OCI-LY3 (cell line): ENCODE data around the gene SLC4A7.

Source experiments
- CTCF ChIP-seq: fragments of 200-600, 300-600 bp; sonication (generic); IDR thresholded peaks from 2 replicates; pipeline ENCODE4 v1.5.1; 2014; ENCODE audit warnings: antibody characterized with exemption, low read length, low read depth
- EZH2phosphoT487 ChIP-seq: fragments of 200-600 bp; shearing (Covaris generic); IDR thresholded peaks from 2 replicates; pipeline ENCODE4 v1.6.1; 2018; ENCODE audit warnings: antibody characterized with exemption, mixed run types, low read depth

- TF ChIP-seq CTCF: no peak
- TF ChIP-seq EZH2phosphoT487: no peak
Measured at GRCh38 chr3:27429909-27430308, 54.3 kb downstream of the SLC4A7 start.
